LNCaP clone FGC (cell line): ENCODE data around the gene CHURC1.

Experiments
- DNase-seq: peaks from one replicate; pipeline ENCODE4 v3.0.0-alpha.2; 2011; ENCODE audit warnings: low read depth
- H3K4me3 ChIP-seq: 2 replicates; pipeline ENCODE4 v1.5.1; 2011; ENCODE audit warnings: mild to moderate bottlenecking, low read depth, low read length, control low read depth
- CTCF ChIP-seq: IDR thresholded peaks from 2 replicates; pipeline ENCODE4 v1.5.1; 2012; ENCODE audit warnings: mild to moderate bottlenecking; ENCODE audit not compliant: control insufficient read depth, insufficient read depth; ENCODE audit errors: extremely low read depth

The CHURC1 gene

GRCh38 chr14:64914237-64915028 is at the start of gene CHURC1:
CHURC1 (plus strand) TSS chr14:64914455; CDS start chr14:64914496, 41 bp downstream.
- H3K4me3 ChIP-seq = peak within 1 kb of the TSS; percentile 96
- peak; percentile 98 for DNase-seq
- no peak for TF ChIP-seq CTCF

DNA sequence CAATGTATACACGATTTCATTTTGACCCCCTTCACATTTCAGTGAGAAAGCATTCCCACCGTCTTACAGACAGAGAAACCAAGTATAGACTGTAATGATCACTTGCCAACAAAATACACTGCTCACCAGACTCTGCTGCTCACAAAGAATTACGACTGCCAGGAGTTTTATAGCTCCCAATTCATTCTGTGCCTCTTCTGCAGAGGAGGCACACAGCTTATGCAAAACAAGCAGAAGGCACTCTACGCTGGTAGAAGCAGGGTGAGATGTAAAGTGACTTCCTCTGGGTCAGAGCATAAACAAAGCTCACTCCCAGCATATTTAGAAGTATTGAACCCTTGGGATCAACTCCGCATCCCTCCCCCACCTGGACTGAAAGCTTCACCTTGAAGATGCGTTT is 49.1 kb upstream of the CHURC1 start:
- H3K4me3 ChIP-seq = no peak overlapping the region
- no peak for TF ChIP-seq CTCF
- DNase-seq = no peak

- DNase-seq = no peak
- H3K4me3 ChIP-seq = no peak overlapping the region
- TF ChIP-seq CTCF = no peak
These were observed 48.3 kb upstream of the CHURC1 start for GRCh38 chr14:64865992-64866391.

DNA sequence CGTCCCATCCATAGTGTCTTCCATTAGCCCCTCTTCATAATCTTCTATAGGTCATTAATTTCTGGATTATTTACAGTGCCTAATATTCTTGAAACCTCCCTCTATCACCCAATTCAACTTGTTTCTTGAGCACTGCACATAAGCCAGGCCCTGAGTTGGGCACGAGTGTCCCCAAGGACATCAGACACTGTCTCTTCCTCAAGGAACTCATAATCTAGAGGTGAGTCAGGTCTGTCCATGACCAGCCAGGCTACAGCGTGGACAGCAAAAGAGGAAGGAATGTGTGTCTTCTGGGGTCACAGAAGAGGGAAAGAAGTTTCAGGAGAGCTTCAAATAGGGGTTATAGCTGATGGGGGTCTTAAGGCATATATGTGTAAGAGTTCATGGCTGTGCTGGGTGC is 47.1 kb upstream of the CHURC1 start:
- no peak for TF ChIP-seq CTCF
- no peak overlapping the region for H3K4me3 ChIP-seq
- no peak for DNase-seq

GRCh38 chr14:64868379-64868778 is 45.9 kb upstream of the CHURC1 start:
- H3K4me3 ChIP-seq = no peak overlapping the region
- no peak for DNase-seq
- no peak for TF ChIP-seq CTCF

DNA sequence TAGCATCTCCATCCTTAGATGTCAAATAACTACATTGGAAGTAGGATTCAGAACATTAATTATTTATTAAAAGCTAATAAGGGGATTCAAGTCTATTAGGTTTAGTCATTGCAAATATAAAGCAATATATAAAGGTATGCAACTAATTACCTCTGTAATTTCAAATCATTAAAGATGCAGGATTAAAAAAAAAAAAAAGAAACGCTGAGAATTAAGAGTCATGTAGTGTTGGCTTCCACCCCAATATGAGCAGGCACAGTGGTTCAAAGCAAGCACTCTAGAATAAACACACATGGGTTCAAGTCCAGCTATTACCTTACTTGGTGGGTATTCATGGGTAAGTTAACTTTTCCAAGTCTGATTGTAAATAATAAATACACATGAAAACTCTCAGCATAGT is 45.4 kb upstream of the CHURC1 start:
- no peak for DNase-seq
- no peak overlapping the region for H3K4me3 ChIP-seq
- no peak for TF ChIP-seq CTCF

DNA sequence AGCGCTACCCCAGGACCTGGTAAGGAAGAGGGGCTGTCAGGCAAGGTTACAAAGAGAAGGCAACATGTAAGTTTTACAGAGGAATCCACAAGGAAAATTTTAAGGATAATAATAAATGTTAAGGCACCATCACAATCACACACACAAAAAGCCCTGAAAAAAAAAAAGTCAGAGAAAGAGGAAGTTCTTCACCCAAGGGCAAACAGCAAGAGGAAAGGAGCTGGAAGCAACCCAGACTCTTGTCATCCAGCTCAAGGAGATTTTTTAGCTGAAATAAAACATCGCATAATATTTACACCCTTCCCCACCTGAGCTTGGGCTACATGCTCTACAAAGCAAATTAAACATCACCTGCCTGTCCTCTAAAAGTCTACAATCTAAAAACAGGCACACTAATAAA is 44.1 kb upstream of the CHURC1 start:
- DNase-seq = no peak
- H3K4me3 ChIP-seq = no peak overlapping the region

More for the DNA sequence above, 44.1 kb upstream of the CHURC1 start:
- no peak for TF ChIP-seq CTCF
